Cardiac fibroblast (primary cell): ENCODE data around the gene JCAD.
A peak's percentile ranks its signal among the peaks of the same experiment; 100 is the strongest.

Source experiments
- DNase-seq, 2 donors: peaks; one replicate each; pipeline versions ENCODE4 v3.0.0 to v3.0.0-alpha.2; 2010; ENCODE audit warnings: low read depth in 2 of 2
- H3K4me3 ChIP-seq, 2 donors: replicated peaks in 1 of 2; 1 replicate in 1 of 2; 2 replicates in 1 of 2; pipeline ENCODE4 v1.5.1; 2011; ENCODE audit warnings: low read depth in 2 of 2, low read length in 2 of 2, mild to moderate bottlenecking in 2 of 2, moderate library complexity in 1 of 2
- TF ChIP-seq, protein P1 (sequence below): IDR thresholded peaks from one replicate; pipeline ENCODE4 v1.5.1; 2011; ENCODE audit warnings: low read depth, mild to moderate bottlenecking, low read length, inconsistent platforms

JCAD gene

DNA sequence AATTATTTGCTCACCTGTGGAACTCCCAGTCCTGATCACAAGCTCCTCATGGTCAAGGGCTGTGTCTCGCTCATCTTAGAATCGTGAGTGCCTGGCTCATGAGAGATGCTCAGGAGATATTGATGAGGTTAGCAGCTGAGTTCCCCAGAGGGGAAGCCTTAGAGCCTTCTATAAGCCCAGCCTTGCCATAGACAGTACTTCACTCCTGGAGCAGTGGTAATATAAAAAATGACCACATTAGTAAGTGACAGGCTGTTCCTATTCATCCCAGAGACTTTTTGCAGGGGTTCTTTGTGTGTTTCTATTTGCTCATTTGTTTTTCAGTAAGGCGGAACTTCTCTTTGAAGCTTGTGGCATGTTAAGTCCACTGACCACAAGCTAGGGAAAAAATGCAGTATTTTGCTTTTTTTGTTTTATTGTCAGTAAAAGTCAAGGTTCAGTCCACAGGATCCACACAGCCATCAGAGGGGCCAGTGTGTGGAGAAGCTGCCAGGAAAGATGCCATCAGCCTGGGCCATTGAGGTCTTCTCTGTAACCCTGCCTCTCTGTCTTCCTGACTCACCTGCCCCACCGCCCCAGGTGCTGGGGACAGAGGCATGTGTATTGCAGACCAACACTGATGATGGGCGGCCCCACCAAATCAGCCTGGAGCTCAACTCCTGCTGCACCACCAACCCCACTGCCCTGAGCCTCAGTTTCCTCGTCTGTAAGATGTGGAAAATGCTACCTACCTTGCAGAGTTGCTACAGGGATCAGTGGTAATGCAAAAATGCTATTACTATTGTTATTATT is 36.4 kb upstream of the JCAD start:
- DNase-seq, result no peak
- no peak overlapping the region for H3K4me3 ChIP-seq
- TF ChIP-seq, protein P1, sequence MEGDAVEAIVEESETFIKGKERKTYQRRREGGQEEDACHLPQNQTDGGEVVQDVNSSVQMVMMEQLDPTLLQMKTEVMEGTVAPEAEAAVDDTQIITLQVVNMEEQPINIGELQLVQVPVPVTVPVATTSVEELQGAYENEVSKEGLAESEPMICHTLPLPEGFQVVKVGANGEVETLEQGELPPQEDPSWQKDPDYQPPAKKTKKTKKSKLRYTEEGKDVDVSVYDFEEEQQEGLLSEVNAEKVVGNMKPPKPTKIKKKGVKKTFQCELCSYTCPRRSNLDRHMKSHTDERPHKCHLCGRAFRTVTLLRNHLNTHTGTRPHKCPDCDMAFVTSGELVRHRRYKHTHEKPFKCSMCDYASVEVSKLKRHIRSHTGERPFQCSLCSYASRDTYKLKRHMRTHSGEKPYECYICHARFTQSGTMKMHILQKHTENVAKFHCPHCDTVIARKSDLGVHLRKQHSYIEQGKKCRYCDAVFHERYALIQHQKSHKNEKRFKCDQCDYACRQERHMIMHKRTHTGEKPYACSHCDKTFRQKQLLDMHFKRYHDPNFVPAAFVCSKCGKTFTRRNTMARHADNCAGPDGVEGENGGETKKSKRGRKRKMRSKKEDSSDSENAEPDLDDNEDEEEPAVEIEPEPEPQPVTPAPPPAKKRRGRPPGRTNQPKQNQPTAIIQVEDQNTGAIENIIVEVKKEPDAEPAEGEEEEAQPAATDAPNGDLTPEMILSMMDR, result no peak

DNA sequence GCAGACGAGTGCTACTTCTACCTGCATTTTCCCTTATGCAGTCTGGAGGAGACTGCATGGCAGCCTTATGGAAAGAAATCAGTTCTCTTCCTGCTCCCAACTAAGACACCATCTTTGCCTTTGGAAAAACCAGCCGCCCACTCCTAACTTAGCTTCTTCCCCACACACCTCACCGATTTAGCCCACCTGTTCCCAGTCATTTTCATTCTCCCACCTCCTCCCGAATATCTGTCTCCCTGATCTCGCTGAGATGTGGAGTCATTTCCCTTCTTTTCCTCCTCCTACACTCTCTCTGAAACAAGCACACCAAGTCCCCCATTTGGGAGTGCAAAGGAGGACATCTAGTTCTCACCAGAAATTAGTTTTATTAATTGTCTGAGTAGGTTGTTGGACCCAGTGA is 35.2 kb upstream of the JCAD start:
- H3K4me3 ChIP-seq, result no peak overlapping the region
- TF ChIP-seq, protein P1, result no peak
- no peak for DNase-seq

DNA sequence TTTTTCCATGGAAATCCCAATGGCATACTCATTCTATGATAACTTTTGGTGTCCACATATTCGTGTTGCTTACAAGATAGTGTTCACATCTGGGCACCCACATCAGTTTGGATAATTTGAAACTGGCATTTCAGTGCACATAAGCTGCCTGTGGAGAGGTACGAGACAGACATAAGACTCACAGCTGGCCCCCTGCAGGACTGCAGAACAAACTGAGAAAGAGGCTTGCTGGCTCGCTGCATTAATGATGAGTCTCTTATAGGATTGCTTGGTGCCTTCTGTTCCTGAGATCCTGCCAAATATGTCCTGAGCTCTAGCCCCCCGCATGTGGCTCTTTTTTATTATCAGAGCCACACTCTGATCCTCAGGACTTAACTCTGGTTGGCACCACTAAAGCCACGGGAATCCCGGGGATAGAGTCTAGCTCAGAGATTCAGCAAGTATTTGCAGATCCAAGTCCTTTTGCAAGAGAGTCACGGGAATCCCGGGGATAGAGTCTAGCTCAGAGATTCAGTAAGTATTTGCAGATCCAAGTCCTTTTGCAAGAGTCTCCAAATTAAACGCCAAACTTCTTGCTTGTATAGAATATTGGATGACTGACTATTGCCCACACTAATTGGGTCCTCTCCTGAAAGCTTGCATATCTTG is 34.0 kb upstream of the JCAD start:
- TF ChIP-seq, protein P1, result no peak
- H3K4me3 ChIP-seq, result no peak overlapping the region
- no peak for DNase-seq

DNA sequence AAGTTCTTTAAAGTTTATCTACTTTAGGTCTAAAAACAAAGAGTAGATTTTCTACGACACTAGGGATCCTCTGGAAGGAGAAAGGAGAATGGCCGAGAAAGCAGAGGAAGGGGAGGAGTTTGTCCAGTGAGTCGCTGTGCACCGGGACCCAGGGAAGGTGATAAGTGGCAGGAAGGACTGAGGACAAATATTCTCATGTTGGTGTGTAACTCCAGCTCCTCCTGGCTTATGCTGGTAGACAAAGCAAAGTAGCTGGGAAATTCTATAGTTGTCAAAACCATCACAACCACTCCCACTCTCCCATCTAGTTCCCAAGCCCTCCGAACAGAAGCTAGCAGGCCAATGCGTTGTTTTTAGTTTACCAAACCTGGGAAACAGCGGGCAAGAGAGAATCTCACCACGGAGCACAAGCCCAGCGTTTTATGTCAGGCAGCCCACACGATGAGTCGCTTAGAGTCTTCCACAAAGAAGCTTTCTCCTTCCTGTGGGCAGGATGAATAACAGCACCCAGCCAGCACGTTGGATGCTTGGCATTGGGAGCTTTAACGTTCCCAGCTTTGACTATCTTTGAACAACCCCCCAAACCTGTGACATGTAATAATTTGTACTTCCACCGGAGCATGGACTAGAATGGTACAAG is 32.9 kb upstream of the JCAD start:
- H3K4me3 ChIP-seq, result no peak overlapping the region
- TF ChIP-seq, protein P1, result no peak
- DNase-seq, result peak; percentile 22 to 30

DNA sequence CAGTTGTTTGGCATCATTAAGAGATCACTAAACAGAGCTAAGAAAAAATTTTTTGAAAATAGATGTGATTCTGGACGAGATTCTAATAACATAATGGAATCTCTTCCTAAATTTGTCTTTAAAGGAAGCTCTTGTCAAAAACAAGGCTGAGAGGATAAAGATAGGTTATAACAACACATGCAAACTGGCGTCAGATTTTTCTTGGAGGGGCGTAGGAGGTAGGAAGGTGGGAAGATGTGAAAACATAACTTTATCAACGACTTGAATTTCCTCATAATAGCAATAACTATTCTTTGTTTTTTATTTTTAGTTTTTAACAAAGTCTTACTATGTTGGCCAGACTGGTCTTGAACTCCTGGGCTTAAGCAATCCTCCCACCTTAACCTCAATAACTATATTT is 31.8 kb upstream of the JCAD start:
- no peak for DNase-seq
- H3K4me3 ChIP-seq, result no peak overlapping the region
- TF ChIP-seq, protein P1, result no peak

DNA sequence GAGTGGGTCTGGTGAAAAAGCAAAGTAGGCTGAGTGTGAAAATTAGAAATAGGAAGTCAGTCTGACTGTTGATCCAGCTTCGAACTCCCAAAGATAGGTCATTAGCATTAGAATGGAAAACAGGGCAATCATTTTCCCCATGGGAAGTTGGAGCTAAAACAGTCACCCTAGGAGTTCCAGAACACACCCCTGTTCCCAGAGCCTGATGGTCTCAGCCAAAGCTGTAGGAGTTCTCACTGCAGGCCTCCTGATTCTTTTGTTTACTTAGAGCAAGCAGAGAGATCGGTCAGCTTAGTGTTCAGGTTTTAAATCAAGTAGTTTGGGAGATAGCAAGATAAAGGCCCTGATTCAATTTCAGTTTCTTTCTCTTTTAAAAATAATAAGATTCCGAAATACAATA is 28.8 kb upstream of the JCAD start:
- no peak for DNase-seq

More for the DNA sequence above, 28.8 kb upstream of the JCAD start:
- TF ChIP-seq, protein P1, result no peak
- H3K4me3 ChIP-seq, result no peak overlapping the region
